SH-SY5Y (cell line): Measurements from ENCODE around the gene TCF7L1.

Source experiments
- GATA2 ChIP-seq: IDR thresholded peaks from 2 replicates; pipeline ENCODE4 v1.6.1; 2011; ENCODE audit warnings: mild to moderate bottlenecking, low read depth, low read length
- GATA3 ChIP-seq: IDR thresholded peaks from 2 replicates; pipeline ENCODE4 v1.6.1; 2011; ENCODE audit warnings: low read depth, mild to moderate bottlenecking, low read length, moderate library complexity

DNA sequence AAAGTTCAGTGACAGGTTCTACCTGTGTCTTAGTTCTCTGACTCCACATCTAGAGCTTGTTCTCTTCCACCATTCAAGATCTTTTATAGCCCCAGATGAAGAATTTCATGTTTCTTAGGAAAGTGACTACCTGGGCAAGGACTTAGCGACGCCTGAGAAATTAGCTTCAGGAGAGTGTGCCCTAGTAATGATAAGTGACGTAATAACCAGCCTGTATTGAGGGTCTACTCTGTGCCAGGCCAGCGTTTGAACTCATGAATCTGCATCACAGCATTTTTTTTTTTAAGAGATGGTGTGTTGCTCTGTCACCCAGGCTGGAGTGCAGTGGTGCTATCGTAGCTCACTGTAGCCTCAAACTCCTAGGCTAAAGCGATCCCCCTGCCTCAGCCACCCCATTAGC is 51.8 kb downstream of the TCF7L1 start:
- TF ChIP-seq GATA3, result no peak
- TF ChIP-seq GATA2, result no peak
